GM18951 (cell line): ENCODE data around the gene ELMO1.

Experiments
- POLR2A ChIP-seq: IDR thresholded peaks from 4 replicates; pipeline ENCODE4 v1.6.1; 2011; ENCODE audit warnings: mild to moderate bottlenecking; ENCODE audit not compliant: insufficient read length, insufficient read depth; ENCODE audit errors: extremely low read depth
- in situ Hi-C: fragments of 300-500 bp; cut with MboI; formaldehyde crosslinking; loops from one replicate; pipeline ENCODE4 v1.12.0; 2022; ENCODE audit warnings: low sequenced_read_pairs, mixed read lengths, inconsistent platforms; ENCODE audit not compliant: unreplicated experiment

The ELMO1 gene

DNA sequence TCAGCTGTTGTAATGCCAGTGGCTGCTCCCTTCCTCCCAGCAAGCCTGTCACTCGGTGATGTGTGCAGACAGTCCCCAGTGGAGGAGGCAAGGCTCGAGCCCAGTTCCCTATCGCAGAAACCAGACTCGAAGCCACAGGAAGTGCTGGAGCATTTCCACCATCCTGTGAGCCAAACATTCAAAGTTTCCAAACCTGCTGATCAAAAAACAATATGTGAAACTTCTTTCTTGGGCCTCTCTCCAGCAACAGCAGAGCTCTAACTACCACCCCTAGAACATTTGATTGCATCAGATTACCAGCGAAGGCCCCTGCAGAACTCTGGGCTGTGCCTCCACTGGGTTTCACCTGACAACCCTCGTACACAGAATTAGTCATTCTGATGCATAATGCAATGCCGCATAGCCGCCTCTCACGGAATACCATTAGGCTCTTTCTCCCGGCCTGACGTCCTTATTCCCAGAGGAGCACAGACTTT is 94.0 kb downstream of the ELMO1 start:
- in situ Hi-C loops = no loop called here

DNA sequence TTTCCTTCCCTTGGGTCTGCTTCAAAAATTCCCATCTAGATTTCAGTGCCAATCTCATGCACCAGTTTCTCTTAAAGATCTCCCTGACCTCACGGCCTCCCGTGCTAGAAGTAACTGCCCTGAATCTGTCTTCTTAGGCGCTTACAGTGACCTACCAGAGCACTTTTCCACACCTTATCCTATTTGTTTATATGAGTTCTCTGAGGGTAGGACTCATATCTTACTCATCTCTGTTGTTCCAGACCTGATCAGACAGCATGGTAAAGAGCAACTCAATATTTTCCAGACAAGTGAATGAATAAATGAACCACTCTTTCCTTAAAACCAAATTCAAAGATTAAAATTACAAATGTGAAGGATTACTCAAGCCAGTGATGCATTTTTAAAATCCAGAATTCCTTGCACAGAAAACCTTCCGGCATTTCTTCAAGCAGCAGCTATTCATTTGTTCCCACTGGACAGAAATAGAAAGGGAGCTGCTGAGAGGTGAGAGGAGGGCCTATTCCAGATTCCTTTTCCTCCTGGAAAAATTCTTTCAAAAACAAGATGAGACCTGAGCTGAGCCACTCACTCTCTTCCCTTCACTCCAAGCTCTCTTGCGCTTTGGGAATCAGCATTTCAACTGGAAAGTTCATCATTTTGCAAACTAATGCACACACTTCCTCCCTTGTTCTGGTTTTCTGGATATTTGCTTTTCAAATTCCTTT is 94.6 kb downstream of the ELMO1 start:
- in situ Hi-C loops = no loop called here
- no peak for TF ChIP-seq POLR2A

More for the DNA sequence above, 94.0 kb downstream of the ELMO1 start:
- no peak for TF ChIP-seq POLR2A

DNA sequence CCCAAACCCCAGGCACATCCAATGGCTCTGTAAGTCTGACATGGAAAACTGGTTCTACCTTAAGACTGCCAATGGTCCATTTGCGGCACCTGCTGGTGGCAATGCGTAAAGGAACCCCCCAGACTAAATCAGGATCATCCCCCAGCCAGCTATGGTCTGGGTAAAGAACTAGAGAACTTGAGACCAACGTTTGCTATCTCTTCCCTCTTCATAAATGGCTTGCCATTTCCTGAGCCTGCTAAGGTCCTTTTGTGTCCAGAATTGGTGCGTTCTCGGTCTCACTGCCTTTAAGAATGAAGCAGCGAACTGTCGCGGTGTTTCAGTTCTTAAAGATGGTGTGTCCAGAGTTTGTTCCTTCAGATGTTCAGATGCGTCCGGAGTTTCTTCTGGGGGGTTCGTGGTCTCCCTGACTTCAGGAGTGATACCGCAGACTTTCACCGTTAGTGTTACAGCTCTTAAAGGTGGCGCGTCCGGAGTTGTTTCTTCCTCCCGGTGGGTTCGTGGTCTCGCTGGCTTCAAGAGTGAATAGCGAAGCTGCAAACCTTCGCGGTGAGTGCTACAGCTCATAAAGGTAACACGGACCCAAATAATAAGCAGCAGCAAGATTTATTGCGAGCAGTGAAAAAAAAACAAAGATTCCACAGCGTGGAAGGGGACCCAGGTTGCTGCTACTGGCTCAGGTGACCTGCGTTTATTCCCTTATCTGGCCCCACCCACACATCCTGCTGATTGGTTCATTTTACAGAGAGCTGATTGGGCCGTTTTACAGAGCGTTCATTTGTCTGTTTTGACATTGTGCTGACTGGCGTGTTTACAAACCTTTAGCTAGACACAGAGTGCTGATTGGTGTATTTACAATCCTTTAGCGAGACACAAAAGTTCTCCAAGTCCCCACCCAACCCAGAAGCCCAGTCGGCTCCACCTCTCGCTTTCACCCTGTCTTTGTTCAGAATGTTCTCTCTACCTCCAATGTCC is 95.4 kb downstream of the ELMO1 start:
- no peak for TF ChIP-seq POLR2A
- in situ Hi-C loops = no loop called here

DNA sequence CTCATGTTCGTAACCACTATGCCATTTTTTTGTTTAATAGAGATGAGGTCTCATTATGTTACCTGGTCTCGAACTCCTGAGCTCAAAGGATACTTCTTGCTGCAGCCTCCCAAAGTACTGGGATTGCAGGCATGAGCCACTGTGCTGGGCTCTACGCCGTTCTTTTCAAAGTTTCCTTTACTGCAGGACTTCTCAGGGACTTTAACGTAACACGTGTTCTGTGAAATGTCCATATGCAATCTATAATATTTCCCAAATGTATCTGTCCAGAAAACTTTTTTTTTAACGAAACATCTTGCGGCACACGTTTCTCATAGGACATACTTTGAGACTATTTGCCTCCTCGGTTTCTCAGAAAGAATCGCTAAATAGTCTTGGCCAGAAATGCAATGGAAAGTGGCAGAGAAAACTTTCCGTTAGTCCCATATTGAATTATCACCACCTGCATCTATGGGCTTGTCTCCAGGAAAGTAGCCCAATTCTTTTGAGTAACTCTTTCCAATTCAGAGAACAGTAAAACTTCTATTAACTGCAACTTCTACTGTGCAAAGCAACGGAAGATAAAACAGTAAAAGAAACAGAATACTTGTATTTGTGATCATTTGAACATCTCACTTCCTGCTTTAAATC is 96.3 kb downstream of the ELMO1 start:
- TF ChIP-seq POLR2A = no peak
- in situ Hi-C loops = no loop called here

DNA sequence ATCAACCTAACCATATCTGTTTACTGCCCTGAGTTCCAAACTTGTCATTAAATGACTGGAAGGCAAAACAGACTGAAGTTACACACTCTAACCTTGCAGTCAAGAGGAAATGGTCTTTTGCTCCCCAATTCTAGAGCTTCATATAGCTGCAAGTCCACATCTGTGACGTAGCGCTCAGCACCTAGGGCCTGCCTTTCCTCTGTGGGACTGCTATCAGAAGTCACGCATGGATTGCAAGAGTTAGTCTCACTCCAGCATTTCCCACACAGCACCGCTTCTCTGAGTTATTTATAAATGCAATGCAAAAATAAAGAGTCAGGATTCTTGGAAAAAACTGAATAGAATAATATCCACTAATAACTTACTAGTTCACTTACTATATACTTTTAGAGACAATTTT is 96.9 kb downstream of the ELMO1 start:
- no peak for TF ChIP-seq POLR2A
- in situ Hi-C loops = no loop called here

DNA sequence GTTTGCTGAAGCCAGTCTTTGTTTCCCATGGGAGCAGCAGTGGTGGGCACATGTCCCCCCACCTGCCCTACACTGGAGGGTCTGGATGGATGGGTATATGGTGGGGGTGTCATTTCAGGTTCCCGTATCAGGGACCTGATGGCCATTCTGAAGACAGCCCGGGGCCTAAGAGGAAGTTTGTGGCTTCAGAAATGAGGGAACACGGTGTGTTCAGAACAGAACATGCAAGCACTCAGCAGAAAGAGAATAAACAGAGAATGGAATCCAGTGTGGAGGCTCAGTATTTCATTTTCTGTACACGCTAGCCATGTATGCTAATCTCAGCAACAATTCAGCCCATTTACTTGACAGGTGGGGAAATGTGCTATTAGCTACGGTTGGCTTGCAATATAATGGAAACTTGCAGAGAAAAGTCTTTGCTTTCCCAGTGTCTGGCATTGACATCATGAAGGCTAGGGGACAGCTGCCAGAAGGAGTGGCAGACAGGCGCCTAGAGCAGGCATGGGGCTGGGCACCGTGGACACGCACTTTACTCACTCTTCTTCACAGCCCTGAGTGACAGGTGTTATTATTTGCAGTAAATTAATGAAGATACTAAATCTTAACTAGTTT is 98.6 kb downstream of the ELMO1 start:
- in situ Hi-C loops = loop anchor here (10.0 kb wide), 1 partner anchor 115 kb away; no protein-coding TSS in a partner anchor
- TF ChIP-seq POLR2A = no peak

DNA sequence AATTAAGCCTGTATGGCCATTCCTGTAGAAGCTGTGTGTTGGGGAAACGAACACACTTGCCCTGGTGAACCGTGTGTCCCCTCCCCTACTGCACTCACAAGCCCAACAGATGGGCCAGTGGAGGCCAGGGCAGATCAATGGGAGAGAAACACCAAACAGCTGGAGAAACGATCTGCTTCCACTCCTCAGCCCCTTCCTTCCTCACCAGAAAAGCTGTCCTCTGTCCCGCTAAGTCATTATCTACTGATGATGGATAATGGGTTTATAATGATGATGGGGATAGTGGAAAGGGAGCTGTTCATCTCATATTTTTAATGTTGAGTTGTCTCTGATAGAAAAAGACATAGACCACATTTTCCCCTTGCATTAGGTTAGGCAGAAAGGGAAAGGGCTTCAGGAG is 99.7 kb downstream of the ELMO1 start:
- in situ Hi-C loops = loop anchor here (10.0 kb wide), 1 partner anchor 114 kb away; no protein-coding TSS in a partner anchor

DNA sequence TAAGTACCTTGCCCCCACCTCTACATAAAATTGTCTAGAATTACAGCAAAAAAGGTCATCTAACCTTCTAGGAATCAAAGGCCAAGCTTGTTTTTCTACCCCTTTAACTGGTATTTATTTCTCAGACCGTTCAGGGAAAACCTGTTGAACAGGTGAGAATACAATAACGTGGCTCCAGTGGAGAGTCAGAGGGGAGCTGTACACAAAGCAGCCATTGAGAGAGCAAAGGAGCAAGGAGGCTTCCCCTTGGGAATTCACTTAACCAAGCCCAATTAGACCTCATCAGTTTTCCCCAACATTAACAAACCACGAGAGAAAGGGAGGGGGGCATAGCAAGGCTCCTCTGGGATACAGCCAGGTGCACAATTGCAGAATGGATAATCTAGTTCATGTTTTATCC is 101.9 kb downstream of the ELMO1 start:
- TF ChIP-seq POLR2A = no peak
- in situ Hi-C loops = loop anchor here (10.0 kb wide), 1 partner anchor 112 kb away; no protein-coding TSS in a partner anchor

More for the DNA sequence above, 99.7 kb downstream of the ELMO1 start:
- no peak for TF ChIP-seq POLR2A

DNA sequence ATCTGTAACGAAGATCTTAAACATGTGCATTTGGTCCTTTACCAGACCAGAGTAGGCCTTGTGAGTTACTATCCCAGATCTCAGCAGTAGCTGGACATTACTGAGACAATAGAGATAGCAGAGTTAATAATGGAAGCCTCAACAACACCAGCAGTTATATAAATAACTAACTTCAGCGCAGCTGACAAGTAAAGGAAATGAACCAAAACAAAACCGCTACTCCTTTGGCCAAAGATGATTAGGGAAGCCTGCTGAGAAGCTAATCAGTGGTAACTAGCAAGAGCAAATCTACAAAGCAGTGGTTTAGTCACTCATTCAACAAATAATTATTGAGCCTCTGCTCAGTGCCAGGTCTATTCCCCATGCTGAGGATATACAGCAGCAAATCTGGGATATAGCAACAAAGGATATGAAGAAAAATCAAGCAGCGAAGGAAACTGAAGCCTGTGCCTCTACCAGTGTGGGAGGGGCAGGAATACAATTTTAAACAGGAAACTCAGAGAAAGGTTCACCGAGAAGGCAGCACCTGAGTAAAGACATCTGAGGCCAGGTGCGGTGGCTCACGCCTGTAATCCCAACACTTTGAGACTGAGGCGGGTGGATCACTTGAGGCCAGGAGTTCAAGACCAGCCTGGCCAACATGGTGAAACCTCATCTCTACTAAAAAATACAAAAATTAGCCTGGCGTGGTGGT is 103.6 kb downstream of the ELMO1 start:
- in situ Hi-C loops = loop anchor here (10.0 kb wide), 1 partner anchor 110 kb away; no protein-coding TSS in a partner anchor

DNA sequence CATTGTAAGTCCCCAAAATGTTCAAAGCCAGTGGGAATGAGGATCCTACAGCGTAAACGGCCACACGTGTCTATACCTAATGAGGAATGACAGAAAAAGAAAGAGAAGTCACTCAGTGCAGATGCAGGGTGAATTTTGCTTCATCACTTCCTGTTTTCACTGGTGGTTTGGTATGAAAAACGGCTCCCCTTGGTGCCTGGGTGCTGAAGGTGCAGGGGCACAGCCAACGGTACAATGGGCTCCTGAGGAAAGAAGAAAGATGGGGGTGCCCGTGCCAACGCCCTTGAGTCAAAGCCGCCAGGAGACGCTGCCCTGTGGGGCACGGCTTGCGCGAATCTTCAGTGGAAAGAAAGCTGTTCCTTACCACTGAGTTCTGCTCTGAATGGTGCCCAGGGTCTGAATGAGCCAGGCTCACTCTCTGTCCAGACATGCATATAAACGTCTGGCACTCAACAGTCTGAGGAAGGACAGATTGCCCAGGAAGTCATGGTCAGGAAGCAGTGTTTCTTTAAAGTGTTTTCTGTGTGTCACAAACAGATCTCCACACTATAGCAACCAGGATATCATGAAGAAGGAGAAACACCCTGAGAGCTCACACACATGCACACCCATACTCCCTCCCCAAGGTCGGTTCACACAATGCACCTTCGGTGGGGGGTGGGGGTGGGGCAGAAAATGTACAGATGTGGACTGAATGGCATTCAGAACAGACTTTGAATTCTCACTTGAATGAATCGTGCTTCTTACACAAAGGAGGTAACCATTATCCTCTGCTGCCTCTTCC is 105.8 kb downstream of the ELMO1 start:
- TF ChIP-seq POLR2A = peak; percentile 62
- in situ Hi-C loops = loop anchor here (10.0 kb wide), 1 partner anchor 108 kb away; no protein-coding TSS in a partner anchor

More for the DNA sequence above, 103.6 kb downstream of the ELMO1 start:
- TF ChIP-seq POLR2A = no peak

DNA sequence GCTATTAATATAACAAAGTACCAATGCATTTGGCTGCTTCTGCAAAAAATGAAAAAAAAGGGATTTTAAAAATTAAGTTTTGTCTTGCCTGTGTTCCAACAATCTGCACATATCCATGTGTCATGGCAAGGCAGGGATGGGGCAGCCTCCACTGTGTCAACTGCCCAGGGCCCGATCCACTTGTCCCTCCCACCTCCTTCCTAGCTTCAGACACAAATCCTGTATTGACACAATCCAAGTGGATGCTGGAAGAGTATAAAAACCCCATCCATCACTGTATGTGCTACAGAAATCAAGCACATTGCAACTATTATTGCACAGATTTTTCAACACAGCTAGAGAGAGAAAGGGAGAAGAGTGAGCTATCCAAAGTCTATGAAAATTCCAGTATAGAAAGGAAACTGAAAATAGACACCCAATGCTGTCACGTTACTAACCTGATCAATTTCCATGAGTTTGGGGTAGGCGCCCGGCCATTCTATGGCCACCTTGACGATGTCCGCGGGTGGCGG is 106.4 kb downstream of the ELMO1 start:
- in situ Hi-C loops = loop anchor here (10.0 kb wide), 1 partner anchor 107 kb away; no protein-coding TSS in a partner anchor
- TF ChIP-seq POLR2A = no peak
